Hematopoietic multipotent progenitor cell treated with erythropoietin and hydrocortisone succinate and interleukin-3 and kit ligand, for 15 days (in vitro differentiated cells): ENCODE results near the gene HLCS.

Experiments
- DNase-seq: peaks from one replicate; pipeline ENCODE4 v3.0.0-alpha.2; 2015; ENCODE audit warnings: low spot score

Gene HLCS

DNA sequence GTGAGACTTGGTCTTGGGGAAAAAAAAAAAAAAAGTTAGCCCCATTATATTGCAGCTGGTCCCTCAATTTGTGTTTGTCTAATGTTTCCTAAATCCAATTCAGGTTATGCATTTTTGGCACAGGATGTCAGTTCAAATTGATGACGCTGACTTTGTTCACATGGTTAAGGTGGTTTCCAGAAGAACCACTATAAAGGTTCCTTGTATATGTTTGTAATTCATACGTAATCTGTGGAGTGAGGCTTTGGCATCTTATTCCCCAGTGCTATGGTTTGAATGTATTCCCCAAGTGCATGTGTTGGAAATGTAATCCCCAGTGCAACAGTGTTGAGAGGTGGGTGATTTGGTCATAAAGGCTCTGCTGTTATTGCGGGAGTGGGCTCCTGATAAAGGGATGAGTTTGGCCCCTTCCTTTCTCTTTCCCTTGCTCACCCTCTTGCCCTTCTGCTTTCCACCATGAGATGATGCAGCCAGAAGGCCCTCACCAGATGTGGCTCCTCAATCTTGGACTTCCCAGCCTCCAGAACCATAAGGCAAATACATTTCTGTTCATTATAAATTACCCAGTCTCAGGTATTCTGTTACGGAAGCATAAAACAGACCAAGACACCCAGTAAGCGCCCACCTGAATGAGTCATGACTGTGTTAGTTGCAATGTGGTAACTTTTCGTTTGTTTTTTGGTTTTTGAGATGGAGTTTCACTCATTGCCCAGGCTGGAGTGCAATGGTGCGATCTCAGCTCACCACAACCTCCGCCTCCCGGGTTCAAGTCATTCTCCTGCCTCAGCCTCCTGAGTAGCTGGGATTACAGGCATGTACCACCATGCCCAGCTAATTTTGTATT, 19.5 kb upstream of the HLCS start:
- DNase-seq = no peak

DNA sequence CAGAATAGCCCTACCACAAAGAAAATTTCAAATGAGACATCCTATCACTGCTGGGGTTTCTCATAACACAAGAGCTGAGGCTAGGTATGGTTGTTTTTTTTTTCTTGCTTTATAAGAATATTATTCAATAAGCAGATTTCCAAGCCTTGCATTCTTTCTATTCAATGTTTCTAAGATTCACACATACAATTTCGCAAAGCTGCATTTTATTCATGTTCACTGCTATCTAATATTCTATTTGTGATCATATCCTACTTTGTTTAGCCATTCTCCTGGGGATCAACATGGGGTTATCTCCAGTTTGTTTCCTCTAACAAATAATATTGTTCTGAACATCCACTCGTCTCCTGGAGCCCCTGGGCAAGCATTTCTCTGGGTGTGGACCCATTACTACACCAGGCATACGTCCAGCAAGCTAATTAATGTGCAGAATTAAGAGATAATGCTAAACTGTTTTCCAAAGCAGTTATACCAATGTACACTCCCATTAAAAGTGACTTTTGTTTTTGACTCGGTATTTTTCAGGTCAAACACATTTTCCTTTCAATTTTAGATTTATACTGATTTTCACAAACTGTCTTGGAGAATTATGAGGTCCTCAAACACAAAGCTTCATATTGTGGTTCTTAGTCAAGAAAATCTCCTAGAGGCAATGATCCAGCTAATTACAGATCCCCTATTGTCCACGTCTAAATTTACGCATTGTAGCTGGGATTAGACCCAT, 15.7 kb upstream of the HLCS start:
- DNase-seq = no peak

GRCh38 chr21:36981049-36981391, 14.6 kb upstream of the HLCS start:
- no peak for DNase-seq

- DNase-seq = no peak
These were observed 14.0 kb upstream of the HLCS start for GRCh38 chr21:36980280-36981048.

- DNase-seq = peak; percentile 23
These were observed 10.6 kb upstream of the HLCS start for GRCh38 chr21:36976882-36977651.

GRCh38 chr21:36976228-36976861, 9.9 kb upstream of the HLCS start:
- no peak for DNase-seq

DNA sequence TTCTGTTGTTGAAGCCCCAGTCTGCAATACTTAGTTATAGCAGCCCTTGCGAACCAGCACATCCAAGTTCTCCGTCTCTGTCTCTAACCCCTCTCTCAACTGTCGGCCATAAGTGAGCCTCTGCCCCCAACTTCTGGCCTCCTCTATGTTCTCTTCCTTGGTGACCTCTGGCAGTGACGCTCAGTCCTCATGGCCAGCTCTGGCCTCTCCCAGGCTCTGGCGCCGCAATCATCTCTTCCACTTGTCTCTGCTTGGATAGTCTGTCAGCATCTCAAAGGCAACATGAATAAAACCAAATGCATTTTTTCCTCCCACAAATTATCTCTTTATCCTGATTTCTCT, 8.4 kb upstream of the HLCS start:
- no peak for DNase-seq

GRCh38 chr21:36973986-36974850, 7.7 kb upstream of the HLCS start:
- no peak for DNase-seq

DNA sequence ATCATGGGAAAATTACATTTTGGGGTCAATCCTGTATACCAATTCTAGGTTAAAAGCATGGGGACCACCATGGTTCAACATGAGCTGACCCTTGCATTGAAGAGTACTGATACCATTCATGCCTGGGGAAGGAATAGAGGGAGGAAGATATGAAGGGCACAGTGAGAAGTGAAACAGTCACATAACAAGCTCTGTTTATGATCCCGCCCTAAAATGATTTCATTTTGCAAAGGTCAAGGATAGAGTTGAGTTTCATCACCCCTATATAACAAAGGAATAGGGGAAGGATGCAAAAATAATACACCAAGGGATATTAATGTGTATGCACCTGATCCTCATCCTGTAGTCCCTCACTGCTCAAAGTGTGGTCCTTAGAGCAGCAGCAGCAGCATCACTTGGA, 2.5 kb upstream of the HLCS start:
- no peak for DNase-seq

DNA sequence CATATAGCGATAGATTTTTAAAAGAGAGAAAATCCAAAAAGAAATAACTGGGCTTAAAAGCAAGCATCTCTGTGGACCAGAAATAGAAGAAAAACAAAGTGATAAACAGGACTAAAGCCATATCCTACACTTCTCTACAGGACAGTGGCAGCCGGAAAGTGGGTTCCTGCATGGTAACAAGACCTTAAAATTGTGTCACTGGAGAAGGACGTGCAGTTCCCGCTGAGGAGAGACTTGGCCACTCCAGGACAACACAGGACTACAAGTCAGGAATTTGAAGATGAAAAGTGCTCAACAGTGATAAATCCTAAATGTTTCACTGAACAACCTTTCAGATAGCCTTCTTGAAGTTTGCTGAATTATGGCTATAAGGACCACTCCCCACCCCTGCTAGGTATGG, 1.9 kb upstream of the HLCS start:
- no peak for DNase-seq

DNA sequence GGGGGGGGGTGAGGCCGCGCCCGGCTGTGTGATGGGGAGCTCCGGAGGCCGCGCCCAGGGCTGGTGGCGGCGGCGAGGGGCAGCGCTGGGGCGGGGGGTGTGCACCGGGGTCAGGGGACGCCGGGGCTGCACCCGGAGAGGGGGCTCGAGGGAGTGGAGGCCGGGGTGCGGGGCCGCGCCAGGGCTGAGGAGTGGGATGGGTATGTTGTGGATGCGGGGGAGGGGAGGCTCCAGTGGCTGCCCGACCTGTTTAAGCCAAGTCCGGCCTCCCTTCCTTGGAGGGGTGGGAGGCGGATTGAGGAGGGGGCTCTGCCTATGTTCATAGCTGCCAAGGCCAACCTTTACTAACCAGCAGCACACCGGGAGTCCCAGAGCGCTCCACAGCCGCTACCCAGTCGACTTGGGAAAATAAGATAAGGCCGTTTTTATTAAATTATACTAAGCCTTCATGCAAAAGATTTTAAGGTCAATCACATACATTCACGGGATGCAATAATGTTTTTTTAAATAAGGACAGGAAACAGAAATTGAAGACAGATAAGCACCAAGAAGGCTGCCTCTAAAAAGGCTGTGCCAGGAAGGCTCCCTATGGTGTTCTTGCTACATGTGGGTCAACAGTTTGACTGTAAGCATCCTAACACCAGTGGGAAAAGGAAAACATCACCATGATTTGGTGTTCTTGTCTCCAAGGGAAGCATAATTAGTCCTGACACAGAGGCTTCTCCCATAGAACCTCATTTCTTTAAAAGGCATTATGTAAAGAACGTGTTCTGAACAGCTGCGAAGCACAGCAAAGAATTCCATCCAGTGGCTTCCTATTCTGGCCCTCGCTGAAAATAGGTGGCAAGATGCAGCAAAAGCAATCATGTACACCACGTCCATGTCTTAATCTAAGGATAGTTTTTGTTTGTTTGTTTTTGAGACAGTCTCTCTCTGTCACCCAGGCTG, 626 bp upstream of the HLCS start:
- no peak for DNase-seq

DNA sequence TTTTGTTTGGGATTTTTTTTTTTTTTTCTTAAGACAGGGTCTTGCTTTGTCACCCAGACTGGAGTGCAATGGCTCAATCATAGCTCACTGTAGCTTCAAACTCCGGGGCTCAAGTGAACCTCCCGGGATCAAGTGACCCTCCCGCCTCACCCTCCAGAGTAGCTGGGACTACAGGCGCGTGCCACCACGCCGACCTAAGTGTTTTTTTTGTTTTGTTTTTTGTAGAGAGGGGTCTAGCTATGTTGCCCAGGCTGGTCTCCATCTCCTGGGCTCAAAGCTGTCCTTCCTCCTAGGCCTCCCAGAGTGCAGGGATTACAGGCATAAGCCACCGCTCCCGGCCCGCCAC, 776 bp downstream of the HLCS start:
- no peak for DNase-seq

DNA sequence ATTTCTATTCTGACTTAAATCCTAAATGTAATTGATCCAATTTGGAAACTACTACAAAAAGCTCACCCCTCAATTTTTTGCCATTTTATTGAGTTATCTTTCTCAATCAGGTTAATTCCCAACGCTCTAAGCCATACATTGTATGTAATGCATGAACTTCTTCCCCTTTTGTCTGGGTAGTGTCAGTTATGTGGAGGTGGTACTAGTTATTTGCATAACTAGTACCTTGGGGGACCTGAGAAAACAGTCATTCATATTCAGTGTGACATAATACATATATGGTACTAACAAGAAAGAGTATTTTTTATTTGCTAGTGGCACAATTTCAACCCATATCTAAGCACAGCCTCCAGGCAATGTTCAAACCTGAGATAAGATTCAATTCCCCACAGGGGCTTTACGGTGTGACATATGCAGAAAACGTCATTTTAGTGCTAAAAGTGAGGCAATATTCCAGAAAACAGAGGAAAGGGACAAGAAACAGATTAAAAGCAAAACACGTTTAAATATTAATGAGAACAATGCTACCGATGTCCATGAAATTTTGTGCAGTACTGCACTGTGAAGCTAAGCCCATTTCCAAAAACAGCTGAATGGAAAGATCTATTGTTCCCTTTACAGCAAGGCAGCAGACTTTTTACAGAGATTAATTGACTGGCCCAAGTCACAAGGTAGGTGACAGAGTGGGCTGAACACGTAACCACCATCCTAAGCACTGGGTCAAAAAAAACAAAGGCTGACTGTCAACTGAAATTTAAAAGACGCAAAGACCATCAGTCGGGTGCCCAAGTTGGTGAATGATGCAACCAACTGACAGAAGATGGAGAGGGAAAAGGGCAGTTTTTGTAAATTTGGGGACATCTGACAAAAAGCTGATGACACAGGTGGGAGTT, 1.4 kb downstream of the HLCS start:
- peak; percentile 10 for DNase-seq

GRCh38 chr21:36964398-36964797, 2.1 kb downstream of the HLCS start:
- DNase-seq = no peak

DNA sequence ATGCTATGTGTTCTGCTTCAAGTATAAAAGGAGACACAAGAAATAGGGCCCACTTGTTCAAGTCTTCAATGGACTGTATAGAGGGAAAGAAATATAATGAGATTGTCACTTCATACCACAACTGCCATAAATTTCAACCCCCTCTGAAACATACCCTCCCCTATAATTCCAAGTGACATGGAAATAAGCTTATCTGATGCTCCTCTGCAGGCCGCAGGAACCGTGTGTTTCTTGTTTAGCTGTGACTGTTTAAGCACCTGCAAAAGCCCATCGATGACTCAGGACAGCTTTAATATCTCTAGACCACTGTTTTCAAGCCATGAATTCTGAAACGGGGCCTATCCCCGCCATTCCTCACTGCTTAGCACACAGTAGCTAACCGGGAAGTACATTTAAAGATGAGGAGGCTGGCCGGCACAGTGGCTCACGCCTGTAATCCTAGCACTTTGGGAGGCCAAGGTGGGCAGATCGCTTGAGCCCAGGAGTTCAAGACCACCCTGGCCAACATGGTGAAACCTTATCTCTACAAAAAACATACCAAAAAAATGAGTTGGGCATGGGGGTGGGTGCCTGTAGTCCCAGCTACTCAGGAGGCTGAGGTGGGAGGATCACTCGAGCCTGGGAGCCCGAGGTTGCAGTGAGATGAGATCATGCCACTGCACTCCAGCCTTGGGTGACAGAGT, 4.2 kb downstream of the HLCS start:
- no peak for DNase-seq

DNA sequence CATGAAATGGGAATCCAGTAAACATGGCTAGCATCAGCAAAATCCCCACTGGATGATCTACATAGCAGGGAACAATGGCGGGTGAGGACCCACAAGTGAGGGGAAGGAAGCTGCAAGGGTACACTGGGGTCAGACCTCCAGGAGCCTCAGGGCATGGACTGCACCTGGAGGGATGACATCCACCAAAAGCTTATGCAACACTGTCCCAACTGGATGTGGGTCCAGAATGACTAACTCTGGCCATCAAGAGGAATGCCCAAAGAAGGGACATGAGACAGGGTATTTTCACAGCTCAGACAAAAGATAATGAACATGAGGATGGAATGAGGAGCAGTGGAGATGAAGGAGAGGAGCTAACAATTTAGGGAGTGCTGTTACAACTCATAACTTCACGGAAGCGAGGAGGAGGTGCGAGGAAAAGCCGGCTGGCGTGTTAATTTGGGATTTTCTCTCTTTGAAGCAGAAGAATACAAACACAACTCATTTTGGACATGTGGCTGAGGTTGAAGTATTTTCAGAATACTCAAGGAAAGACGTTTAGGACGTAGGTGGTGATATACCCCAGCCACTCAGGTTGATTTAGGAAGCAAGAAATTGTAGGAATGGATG, 5.7 kb downstream of the HLCS start:
- no peak for DNase-seq

DNA sequence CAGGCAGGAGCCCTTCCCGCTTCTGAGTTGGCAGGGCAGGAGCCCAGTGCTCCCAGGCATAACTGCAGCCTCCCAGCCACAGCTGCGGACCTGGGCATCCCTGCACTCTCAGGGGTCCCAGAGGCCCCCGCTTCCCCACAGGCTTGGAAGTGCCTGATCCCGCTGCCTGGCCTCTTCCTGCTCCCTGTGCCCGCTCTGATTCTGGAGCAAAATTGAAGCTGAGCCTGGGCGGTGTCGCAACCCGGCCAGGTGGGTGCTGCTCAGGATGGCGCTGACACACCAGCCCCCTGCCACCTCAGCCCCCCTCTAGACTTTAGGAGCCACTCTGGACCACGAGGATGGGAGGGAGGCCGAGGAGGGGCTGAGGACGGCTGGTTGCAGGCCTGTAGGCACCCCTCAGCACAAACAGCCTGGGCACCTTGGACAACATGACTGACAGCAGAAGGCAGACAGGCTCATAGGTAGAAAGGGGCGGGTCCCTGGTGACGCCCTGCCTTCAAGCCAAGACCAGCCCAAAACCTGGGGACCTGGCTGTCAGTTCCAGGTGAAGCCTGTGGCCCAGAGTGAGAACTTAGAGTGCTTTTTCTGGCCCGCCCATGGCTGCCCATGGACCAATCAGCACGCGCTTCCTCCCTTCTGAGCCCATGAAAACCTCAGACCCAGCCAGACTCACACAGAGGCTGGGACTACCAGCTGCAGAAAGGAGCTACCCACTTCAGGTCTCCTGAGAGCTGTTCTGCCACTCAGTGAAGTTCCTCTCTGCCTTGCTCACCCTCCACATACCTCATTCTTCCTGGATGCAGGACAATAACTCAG, 7.2 kb downstream of the HLCS start:
- no peak for DNase-seq
